ENCODE data around the gene PARG. TPM values are rescaled to one million over a fixed set of nuclear protein-coding genes. Genes with fewer than 3 reads are reported as not detected.
"Not testable (repeated sequence)": the region's sequence is repeated elsewhere in the genome, so short reads cannot be mapped to it uniquely, and the experiment has no call there.

Gene PARG
- total RNA-seq, 1 experiment from 2014 or later: 32.1 TPM

DNA sequence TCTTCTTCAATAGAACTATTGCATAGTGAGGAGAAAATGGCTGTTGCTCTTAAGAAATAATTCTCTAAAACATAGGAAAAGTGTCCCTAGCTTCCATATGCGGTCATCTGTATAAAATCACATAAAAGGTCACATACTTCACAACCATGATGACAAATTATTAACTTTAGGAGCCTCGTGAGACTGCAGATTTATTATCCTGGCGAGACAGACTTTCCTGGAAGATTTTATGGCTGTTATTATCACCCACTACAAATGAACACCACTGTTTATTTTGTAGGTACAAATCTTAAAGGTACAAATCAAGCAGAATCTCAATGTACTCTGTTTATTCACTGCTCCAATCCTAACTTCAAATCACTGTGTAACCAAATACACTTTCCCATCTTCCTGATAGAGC lies 70.4 kb downstream of the PARG start:
- not testable (repeated sequence) for DNase-seq; H3K27me3 ChIP-seq (ENCODE audit: control insufficient read depth, insufficient read depth, low read length); H3K4me3 ChIP-seq (ENCODE audit: insufficient read depth, low read depth, low read length); H3K36me3 ChIP-seq (replicated peaks; ENCODE audit: control insufficient read depth, insufficient read depth, low read length)

DNA sequence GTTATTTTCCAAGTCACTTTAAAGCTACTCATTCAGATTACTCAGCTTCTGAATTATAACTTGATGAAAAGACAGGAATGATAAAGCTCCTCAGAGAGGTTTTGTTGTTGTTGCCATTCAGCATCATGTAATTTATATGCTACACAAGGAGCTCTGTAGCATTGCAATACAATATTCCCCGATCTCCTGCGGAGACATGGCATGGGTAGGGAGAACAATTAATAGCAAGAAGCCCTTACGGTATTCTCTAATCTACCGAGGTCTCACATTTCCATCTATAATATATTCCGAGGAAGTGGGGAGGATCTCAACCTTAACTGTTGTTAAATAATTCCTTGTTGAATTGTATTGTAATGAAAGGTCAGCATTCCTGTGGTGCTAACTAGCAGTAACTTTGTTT lies 81.9 kb downstream of the PARG start:
- not testable (repeated sequence) for DNase-seq; H3K27me3 ChIP-seq (ENCODE audit: control insufficient read depth, insufficient read depth, low read length); H3K36me3 ChIP-seq (replicated peaks; ENCODE audit: control insufficient read depth, insufficient read depth, low read length); H3K4me3 ChIP-seq (ENCODE audit: insufficient read depth, low read depth, low read length)

- not testable (repeated sequence) for H3K4me3 ChIP-seq (ENCODE audit: insufficient read depth, low read depth, low read length); DNase-seq; H3K27me3 ChIP-seq (ENCODE audit: control insufficient read depth, insufficient read depth, low read length); H3K36me3 ChIP-seq (replicated peaks; ENCODE audit: control insufficient read depth, insufficient read depth, low read length)
Measured at GRCh38 chr10:49858697-49859382, 83.0 kb downstream of the PARG start.

GRCh38 chr10:49849520-49849919 lies 92.3 kb downstream of the PARG start:
- not testable (repeated sequence) for H3K4me3 ChIP-seq (ENCODE audit: insufficient read depth, low read depth, low read length); H3K36me3 ChIP-seq (replicated peaks; ENCODE audit: control insufficient read depth, insufficient read depth, low read length); H3K27me3 ChIP-seq (ENCODE audit: control insufficient read depth, insufficient read depth, low read length); DNase-seq

- Histone ChIP-seq H3K4me3 (ENCODE audit: insufficient read depth, low read depth, low read length) (no peak overlapping the region), H3K27me3 (ENCODE audit: control insufficient read depth, insufficient read depth, low read length) (no peaks in the 10 kb centered on the region), H3K36me3 (replicated peaks; ENCODE audit: control insufficient read depth, insufficient read depth, low read length) (peaks cover 2% of the 10 kb centered on the region; the same call in 1 of the 2 replicates)
- DNase-seq: no peak
Measured at GRCh38 chr10:49844775-49845595, 96.8 kb downstream of the PARG start.

GRCh38 chr10:49842333-49842628 lies 99.5 kb downstream of the PARG start:
- H3K4me3 ChIP-seq (ENCODE audit: insufficient read depth, low read depth, low read length): not testable (repeated sequence)

DNA sequence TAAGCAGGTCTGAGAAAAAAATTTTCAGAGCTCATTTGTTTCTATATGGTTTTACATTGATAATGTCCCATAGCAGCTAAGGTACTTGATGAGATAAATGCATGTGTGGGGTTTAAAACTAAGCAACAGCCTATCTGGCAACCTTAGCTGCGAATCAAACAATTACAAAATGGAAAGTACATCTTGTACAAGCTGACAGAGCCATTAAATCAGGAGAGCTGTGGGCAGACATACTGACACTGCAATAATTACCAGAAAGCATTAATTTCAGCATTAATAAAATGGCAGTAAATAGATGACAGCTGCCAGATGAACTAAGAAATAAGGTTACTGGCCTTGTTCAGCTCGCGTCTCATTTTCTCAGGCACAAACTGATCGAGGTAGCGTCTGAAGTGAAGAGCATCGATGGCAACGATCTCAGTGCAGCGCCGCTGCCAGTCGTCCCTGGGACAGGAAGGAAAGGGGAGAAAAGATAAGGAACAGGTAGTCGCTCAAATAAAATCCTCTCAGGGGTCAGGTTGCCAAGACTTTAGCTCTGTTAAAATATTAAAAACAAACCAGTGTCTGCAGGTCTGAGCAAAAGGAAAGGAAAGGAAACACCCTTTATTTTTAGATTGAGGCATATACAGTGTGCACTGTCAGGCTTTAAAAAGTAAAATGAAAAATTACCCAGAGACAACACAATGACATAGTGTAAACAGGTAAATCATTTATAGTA lies 100.1 kb downstream of the PARG start:
- no peak overlapping the region for H3K4me3 ChIP-seq (ENCODE audit: insufficient read depth, low read depth, low read length)
- DNase-seq: no peak
- H3K36me3 ChIP-seq (replicated peaks; ENCODE audit: control insufficient read depth, insufficient read depth, low read length): peaks cover 2% of the 10 kb centered on the region; the same call in 1 of the 2 replicates
- no peaks in the 10 kb centered on the region for H3K27me3 ChIP-seq (ENCODE audit: control insufficient read depth, insufficient read depth, low read length)

More at GRCh38 chr10:49842333-49842628, 99.5 kb downstream of the PARG start:
- H3K27me3 ChIP-seq (ENCODE audit: control insufficient read depth, insufficient read depth, low read length); H3K36me3 ChIP-seq (replicated peaks; ENCODE audit: control insufficient read depth, insufficient read depth, low read length); DNase-seq: not testable (repeated sequence)

DNA sequence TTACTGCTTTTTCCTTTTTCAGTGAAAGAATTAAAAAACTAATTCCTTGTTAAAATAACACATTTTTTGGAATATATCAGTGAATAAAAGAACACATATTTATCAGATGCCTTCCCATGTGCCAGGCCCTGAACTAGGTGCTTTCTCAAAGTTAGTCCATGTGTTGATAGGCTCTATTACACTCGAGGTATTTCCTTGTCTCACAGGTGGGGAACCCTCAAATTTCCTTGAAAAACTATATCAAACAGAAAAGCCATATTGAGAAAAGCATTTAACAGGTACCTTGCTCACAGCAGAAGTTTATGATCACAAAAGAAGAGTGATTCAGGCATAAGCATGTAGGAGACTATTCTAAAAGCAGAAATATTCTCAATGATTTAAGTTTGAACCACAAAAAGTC lies 104.1 kb downstream of the PARG start:
- Histone ChIP-seq H3K4me3 (ENCODE audit: insufficient read depth, low read depth, low read length) (no peak overlapping the region), H3K36me3 (replicated peaks; ENCODE audit: control insufficient read depth, insufficient read depth, low read length) (peaks cover 2% of the 10 kb centered on the region; the same call in 1 of the 2 replicates), H3K27me3 (ENCODE audit: control insufficient read depth, insufficient read depth, low read length) (no peaks in the 10 kb centered on the region)
- no peak for DNase-seq

DNA sequence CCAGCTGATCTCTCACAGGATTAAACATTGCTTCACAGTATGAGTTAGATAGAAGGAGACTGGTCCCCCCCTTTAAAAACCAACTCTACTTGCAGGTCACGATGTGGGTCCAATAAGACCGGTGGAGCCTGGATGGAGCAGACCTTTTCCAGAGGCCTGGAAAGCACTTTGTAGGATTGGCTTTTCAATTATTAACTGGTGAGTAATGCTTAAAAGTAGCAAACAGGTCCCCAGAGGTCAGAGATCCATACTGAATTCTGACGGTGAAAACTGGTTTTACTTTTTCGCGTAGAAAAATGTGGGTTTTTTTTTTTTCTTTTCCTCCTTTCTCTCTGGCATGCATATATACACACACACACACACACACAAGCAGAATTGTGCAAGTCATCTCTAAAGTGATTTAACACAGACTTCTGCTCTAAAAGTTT lies 104.8 kb downstream of the PARG start:
- no peaks in the 10 kb centered on the region for H3K27me3 ChIP-seq (ENCODE audit: control insufficient read depth, insufficient read depth, low read length)
- no peak for DNase-seq
- H3K36me3 ChIP-seq (replicated peaks; ENCODE audit: control insufficient read depth, insufficient read depth, low read length): peaks cover 2% of the 10 kb centered on the region; the same call in 1 of the 2 replicates
- H3K4me3 ChIP-seq (ENCODE audit: insufficient read depth, low read depth, low read length): no peak overlapping the region

- Histone ChIP-seq H3K4me3 (ENCODE audit: insufficient read depth, low read depth, low read length) (no peak overlapping the region), H3K36me3 (replicated peaks; ENCODE audit: control insufficient read depth, insufficient read depth, low read length) (no peaks in the 10 kb centered on the region; the same call in 1 of the 2 replicates), H3K27me3 (ENCODE audit: control insufficient read depth, insufficient read depth, low read length) (no peaks in the 10 kb centered on the region)
- no peak for DNase-seq
Measured at GRCh38 chr10:49834976-49835375, 106.9 kb downstream of the PARG start.

- no peaks in the 10 kb centered on the region; the same call in 1 of the 2 replicates for H3K36me3 ChIP-seq (replicated peaks; ENCODE audit: control insufficient read depth, insufficient read depth, low read length)
- no peak overlapping the region for H3K4me3 ChIP-seq (ENCODE audit: insufficient read depth, low read depth, low read length)
- no peaks in the 10 kb centered on the region for H3K27me3 ChIP-seq (ENCODE audit: control insufficient read depth, insufficient read depth, low read length)
- no peak for DNase-seq
Measured at GRCh38 chr10:49834201-49834600, 107.6 kb downstream of the PARG start.

DNA sequence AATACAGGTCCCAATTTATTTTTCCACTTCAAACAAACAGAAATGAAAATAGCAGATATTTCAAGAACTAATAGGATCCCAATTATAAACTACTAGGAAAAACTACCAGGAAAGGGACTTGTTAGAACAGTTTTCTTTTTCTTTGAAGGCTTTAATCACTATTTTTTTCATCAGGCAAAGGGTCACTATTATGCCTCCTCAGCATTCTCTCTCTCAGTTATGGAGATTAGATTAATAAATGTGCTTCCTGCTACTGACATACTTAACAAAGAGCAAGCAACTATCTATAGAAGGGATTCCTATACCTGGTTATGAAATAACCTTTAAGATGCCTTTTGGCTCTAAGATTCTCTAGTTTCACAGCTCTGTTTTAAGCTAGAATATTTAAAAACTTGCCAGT lies 108.7 kb downstream of the PARG start:
- H3K27me3 ChIP-seq (ENCODE audit: control insufficient read depth, insufficient read depth, low read length): no peaks in the 10 kb centered on the region
- DNase-seq: no peak
- no peak overlapping the region for H3K4me3 ChIP-seq (ENCODE audit: insufficient read depth, low read depth, low read length)
- H3K36me3 ChIP-seq (replicated peaks; ENCODE audit: control insufficient read depth, insufficient read depth, low read length): no peaks in the 10 kb centered on the region

GRCh38 chr10:49831352-49832035 lies 110.3 kb downstream of the PARG start:
- DNase-seq: peak; percentile 52
- no peak overlapping the region for H3K4me3 ChIP-seq (ENCODE audit: insufficient read depth, low read depth, low read length)
- no peaks in the 10 kb centered on the region for H3K36me3 ChIP-seq (replicated peaks; ENCODE audit: control insufficient read depth, insufficient read depth, low read length)
- H3K27me3 ChIP-seq (ENCODE audit: control insufficient read depth, insufficient read depth, low read length): no peaks in the 10 kb centered on the region

DNA sequence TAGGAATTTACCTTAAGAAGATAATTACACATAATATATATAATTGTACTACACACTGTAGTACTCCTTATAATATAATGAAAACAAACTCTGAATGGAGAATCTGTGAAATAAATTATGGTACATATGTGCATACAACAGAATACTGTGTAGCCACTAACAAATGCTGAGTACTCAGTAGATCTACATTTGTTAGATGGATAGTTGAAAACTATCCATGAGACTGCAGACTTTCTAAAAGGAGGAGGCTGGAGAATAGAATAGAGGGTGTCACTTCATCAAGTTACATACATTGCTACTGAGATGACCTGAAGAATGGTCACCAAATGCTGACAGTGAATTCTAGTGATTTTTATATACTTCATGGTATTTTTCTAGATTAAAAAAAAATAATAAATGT lies 111.0 kb downstream of the PARG start:
- DNase-seq: no peak
- H3K36me3 ChIP-seq (replicated peaks; ENCODE audit: control insufficient read depth, insufficient read depth, low read length): no peaks in the 10 kb centered on the region; the same call in 1 of the 2 replicates
- H3K27me3 ChIP-seq (ENCODE audit: control insufficient read depth, insufficient read depth, low read length): no peaks in the 10 kb centered on the region
- H3K4me3 ChIP-seq (ENCODE audit: insufficient read depth, low read depth, low read length): no peak overlapping the region

Data from H7 (cell line).